IPS-18c (cell line): ENCODE results near the gene CUL2.

Source experiments
- H3K4me3 ChIP-seq: 2 replicates; pipeline ENCODE4 v1.7.0; 2013; ENCODE audit warnings: low read depth, mild to moderate bottlenecking, low read length, moderate library complexity; ENCODE audit not compliant: insufficient read depth
- H3K9me3 ChIP-seq: one replicate; pipeline ENCODE4 v1.6.1; 2013; ENCODE audit warnings: mild to moderate bottlenecking, low read length, moderate library complexity; ENCODE audit not compliant: control insufficient read depth, insufficient read depth

Gene CUL2

DNA sequence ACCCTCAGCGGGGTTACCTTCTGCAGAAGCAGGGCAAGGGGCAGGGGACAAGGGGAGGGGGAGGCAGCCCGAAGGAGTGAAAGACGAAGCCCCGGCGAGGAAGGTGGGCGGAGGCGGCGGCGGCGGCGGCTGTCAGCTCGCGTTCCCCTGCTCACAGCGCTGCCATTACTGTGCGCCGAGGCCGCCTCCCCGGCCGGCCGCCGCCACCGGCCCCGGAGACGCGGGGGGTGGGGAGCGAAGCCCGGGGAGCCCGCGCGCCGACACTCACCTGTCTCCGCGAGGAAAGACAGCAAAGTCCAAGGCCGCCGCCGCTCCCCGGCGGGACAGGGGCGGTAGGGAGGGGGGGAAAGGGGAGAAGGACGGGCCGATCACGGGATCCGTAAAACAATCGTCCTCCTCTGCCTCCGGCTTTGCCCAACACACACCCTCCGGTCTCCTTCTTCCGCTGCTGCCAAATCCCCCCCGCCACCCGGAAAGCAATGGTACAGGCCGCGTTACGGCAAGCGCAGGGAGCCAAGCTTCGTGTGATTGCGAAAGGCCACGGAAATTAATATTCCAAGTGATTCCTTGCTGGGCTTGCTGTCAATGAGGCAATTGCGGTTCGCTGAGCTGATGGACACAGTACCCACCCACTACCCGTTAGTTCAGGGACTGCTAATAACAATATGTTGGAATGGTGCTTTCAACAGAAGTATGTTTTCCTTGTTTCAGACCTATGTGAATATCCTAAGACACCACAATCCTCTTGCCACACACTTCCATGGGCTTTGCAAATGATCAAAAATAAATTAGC, at the start of gene CUL2:
CUL2 (minus strand) TSS at position 180 of the 793 bp plus-strand sequence. CDS start 19,024 bp downstream, outside the sequence.
- H3K9me3 ChIP-seq = no peaks in the 10 kb centered on the region
- peak within 1 kb of the TSS; percentile 78 for H3K4me3 ChIP-seq

DNA sequence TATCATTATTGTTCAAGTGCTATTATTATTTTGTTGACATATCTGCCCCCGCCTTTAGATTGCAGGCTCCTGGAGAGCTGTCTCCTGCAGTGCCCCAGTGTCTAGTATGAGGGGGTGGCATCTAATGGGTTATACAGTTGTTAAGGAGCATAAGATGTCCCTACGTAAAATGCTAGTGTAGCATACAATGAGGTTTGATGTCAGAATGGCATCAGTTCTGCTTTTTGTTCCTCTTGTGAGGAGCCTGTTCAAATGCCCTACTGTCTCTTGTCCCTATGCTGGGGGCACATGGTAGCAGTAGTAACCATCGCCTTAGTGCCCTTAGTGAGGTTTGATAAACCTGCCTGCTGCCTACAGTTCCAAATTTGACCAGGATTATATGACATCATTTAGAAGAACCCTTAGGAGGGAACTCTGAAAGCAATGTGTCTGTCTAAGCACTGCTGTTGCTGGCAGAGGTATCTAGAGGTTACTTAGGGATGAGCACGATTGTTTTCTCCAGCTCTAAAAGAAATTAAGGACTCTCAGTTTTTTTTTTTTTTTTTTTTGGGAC, 46.2 kb upstream of the CUL2 start:
- H3K4me3 ChIP-seq = no peak overlapping the region
- no peaks in the 10 kb centered on the region for H3K9me3 ChIP-seq

DNA sequence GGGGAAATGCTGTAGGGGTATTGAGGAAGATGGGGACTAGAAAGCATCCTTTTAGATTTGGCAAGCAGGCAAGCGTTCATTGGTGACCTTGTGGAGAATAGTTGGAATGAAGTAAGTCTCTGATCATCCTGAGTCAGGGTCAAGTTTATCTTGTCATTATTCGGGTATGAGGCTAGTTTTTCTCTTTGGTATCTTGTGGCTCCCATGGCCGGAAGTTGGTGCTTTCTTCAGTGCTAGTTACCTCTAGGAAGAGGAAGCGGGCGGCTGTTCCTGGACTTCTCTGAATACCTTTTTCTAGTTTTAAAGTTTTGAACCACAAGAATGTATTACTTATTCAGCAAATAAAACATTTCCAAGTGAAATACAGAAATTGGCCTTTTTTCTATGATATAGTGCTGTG, 45.7 kb upstream of the CUL2 start:
- Histone ChIP-seq H3K9me3 (no peaks in the 10 kb centered on the region), H3K4me3 (no peak overlapping the region)

DNA sequence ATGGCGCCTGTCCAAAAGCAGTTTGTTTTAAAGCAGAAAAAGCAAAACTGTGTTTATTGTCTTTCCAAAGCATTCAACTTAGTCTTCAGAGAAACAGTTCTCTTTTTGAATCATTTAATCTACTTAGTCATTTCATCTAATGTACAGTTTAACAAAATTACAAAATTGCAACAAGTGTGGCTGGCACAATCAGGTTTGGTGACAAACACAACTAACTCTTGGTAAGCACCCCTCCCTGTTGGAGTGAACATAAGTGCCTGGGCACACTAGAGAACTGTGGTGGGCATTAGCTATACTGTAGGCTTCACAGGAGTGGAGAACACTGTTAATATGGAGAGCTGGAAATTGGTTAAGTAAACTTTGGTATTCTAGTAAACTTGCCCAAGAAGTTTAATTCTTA, 43.4 kb upstream of the CUL2 start:
- Histone ChIP-seq H3K4me3 (no peak overlapping the region), H3K9me3 (no peaks in the 10 kb centered on the region)

DNA sequence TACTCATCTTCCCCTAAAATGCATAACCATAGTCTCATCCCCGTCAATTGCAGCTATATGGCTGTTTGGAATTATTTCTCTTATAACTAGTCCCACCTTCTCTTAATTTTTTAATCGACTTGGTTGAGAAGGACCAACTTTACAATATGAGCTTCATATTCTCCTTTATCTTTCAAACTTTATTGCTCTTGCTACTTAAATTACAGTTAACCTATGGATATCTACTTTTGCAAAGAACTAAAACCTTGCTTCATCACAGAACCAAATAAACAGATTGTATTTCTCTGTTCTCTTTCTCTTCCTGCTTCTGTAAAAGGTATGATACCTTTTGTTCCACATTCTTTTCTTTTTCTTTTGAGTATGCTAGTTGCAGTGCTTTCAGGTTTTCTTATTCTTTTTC, 42.6 kb upstream of the CUL2 start:
- no peak overlapping the region for H3K4me3 ChIP-seq

DNA sequence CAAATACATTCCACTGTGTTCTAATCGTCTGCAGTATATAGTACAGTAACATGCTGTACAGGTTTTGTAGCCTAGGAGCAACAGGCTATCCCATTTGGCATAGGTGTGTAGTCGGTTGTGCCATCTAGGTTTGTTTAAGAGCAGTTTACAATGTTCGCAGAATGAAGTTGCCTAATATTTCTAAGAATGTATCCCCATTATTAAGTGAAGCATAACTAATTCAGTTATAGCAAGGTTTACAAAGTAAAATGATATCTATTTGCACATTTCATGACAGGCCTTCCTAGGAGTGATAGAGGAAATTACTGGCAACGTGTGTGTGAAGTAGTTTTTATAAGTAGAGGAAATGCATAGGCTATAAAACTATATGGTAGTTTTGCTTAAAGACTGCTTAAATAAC, 40.5 kb upstream of the CUL2 start:
- Histone ChIP-seq H3K4me3 (no peak overlapping the region), H3K9me3 (no peaks in the 10 kb centered on the region)

More for the DNA sequence above, 42.6 kb upstream of the CUL2 start:
- H3K9me3 ChIP-seq = no peaks in the 10 kb centered on the region

DNA sequence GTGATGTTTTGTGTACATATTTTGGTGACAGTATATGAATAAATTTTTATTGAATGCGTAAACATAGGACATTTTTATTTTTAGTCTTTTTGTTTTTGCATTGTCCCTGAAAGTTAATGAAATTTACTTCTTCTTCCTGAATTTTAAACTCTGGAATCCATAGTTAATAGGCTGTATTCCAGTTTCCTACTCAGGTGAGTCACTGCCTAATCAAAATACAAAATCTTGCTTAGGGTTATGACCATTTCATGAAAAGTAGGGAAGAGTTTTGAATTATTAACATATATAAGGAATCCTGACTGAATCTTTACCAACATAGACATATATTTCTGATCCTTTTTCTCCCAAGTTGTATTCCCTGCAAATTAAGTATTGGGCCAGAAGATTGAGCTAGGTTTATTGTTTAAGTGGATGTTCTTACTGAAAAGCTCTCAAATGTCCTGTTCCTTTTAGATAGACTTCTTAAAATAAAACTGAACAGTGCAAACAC, 39.1 kb upstream of the CUL2 start:
- Histone ChIP-seq H3K9me3 (no peaks in the 10 kb centered on the region), H3K4me3 (no peak overlapping the region)

DNA sequence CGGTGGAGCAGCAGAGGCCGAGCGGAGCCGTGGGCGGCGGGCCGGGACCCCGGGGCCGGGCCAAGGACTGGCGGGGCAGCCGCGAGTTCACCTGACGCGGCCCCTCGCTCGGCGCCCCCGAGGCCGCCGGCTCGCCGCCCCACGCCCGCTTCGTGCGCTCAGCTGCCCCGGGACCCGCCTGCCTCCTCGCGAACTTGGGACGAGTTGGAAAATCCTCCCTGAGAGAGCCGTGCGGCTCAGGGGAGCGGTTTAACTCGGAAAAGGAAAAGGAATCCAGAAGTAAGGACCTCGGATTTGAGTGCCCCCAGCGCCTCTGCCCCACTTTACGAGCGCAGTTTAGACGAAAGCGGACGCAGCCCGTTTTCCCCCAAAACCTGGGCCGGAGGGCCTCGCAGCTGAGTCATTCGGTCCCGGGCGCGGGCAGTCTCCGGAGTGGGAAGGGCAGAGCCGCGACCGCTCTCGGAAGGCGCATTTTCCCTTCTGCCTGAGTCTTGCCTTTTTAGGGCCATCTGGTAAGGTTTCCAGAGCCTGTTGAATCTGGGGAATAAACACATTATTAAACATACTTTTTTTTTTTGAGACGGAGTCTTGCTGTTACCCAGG, 37.2 kb upstream of the CUL2 start:
- no peaks in the 10 kb centered on the region for H3K9me3 ChIP-seq
- H3K4me3 ChIP-seq = peak overlapping the region; percentile 94

DNA sequence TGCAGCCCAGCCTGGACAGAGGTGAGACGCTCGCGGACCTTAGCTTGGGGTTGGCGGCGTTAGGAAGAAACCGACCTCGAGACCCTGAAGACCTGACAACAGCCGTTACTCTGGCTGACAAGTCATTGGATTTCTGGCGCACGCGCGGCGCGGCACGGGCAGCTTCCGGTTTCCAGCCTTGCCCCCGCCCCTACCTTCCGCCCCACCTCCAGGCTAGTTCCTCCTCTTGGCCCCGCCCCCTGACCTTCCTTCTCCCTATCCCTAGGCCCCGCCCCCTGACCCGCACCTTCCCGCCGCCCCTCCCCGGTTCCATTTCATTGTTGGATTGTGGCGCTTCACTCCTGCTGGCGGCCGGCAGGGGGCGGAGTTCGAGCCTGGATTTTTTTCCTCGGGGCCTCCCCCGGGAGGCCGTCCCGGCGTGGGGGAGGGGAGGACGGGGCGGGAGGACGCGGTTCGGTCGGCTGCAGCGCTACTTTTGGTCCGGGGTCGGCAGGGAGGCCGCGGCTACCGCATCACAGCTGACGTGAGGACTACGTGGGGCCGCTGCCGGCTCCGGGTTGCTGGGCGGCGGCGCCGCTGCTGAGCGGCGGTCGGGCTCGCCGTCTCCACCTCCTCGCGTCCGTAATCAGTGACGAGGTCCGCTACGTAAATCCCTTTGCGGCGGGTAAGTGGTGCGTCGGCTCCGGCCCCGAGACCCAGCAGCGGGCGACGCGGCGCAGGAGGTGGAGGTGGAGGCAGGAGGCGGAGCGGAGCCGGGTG, 36.6 kb upstream of the CUL2 start, which contains the start of gene CREM:
CREM (plus strand) TSS at position 317 of the 759 bp plus-strand sequence. CDS start 10,990 bp downstream, outside the sequence.
- Histone ChIP-seq H3K9me3 (no peaks in the 10 kb centered on the region), H3K4me3 (peak within 1 kb of the TSS; percentile 94)

DNA sequence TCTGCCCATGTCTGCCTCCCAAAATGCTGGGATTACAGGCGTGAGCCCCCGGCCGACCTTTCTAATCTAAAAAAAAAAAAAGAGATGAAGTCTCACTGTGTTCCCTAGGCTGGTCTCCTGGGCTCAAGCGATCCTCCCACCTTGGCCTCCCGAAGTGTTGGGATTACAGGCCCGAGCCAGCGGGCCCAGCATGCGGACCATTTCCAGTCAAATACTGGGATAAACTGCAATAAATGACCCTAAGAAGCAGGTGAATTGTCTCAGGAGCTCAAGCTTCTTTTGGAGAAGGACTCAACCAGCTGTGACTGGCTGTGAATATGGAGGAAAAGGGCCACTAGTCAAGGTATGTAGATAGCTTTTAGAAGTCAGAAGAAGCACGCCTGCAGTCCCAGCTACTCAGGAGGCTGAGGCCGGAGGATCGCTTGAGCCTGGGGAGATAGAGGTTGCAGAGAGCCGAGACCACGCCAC, 36.0 kb upstream of the CUL2 start:
- H3K4me3 ChIP-seq = peak overlapping the region; percentile 63

DNA sequence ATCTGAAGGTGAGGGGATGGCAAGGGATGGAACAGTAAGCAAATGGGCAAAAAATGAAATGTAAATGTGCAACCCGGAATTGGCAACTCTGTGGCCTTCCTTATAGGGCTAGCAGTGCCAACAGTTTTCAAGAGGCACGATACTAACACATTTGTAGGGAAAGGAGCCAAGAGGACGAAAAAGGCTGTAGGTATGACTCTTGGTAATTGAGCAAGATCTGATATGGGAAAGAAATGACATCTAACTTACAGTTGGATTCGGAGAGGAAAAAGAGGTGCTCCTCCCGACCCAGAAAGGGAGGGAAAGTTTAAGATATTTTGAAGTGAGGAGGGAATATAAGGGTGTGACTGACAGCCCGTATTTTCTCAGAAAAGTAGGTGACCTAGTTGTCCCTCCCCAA, 34.4 kb upstream of the CUL2 start:
- H3K4me3 ChIP-seq = no peak overlapping the region

More for the DNA sequence above, 36.0 kb upstream of the CUL2 start:
- H3K9me3 ChIP-seq = no peaks in the 10 kb centered on the region

DNA sequence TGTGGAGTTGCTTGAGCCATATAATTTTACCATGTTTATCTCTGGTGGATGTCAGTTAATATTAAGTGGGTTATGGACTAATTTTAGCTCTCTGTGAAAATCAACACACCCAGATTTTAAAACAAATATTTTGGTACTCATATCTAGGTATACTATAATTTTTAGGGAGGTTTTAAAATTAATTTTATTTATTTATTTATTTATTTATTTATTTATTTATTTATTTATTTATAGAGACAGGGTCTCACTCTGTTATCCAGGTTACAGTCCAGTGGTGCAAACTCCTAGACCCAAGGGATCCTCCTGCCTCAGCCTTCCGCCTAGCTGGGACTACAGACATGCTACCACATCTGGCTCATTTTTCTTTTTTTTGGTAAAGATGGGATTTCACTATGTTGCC, 29.2 kb upstream of the CUL2 start:
- Histone ChIP-seq H3K9me3 (no peaks in the 10 kb centered on the region), H3K4me3 (no peak overlapping the region)

More for the DNA sequence above, 34.4 kb upstream of the CUL2 start:
- H3K9me3 ChIP-seq = no peaks in the 10 kb centered on the region

DNA sequence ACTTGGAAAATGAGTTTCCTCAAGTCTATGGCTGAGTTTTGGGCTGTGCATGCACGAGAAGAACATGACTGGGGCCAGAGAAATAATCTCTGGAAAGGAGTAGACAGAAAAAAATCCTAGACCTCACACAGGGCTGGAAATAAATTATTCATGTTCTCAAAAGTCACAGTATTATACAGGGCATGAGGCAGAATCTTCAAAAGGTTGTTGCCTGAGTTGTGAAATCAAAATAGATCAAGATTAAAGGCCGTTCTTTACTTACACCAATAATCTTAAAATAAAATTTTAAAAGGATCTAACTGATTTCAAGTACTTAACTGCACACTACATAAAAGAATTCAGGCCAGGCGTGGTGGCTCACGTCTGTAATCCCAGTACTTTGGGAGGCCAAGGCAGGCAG, 22.4 kb upstream of the CUL2 start:
- no peak overlapping the region for H3K4me3 ChIP-seq
- H3K9me3 ChIP-seq = peaks cover 2% of the 10 kb centered on the region

DNA sequence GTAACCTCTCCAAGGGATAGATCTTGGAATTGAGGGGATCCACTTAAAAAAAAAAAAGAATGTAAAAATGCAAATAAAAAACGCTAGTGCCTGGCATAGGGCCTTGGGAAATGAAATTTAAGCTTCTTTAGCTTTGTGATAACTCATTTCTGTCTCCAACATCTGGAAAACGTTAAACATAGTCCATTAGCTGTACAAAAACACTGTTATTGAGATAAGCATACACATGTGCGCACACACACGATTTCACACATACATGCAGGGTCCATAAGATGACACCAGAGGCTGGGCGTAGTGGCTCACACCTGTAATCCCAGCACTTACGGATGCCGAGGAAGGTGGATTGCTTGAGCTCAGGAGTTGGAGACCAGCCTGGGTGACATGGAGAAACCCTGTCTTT, 13.7 kb upstream of the CUL2 start:
- H3K4me3 ChIP-seq = no peak overlapping the region
- peaks cover 2% of the 10 kb centered on the region for H3K9me3 ChIP-seq

DNA sequence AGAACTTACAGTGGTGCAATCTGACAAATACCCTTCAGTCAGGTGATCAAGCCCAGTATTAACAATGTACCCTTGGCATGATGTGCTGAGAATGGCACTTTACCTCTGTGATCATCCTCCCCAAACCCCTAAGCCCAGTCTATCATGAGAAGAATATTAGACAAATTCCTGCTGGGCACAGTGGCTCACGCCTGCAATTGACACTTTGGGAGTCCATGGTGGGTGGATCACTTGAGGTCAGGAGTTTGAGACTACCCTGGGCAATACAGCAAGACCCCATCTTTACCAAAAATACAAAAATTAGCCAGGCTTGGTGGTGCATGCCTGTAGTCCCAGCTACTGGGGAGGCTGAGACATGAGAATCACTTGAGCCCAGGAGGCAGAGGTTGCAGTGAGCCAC, 7.4 kb upstream of the CUL2 start:
- Histone ChIP-seq H3K4me3 (no peak overlapping the region), H3K9me3 (no peaks in the 10 kb centered on the region)

DNA sequence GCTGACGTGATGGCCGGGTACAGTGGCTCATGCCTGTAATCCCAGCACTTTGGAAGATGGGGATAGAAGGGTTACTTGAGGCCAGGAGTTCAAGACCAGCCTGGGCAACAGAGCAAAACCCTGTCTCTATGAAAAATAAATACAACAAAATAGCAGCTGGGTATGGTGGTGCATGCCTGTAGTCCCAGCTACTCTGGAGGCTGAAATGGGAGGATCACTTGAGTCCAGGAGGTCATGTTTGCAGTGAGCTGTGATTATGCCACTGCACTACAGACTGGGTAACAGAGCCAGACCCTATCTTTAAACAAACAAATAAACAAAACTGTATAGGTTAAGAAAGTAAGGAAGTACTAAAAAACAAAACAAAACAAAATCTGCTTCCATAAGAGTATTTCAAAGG, 6.2 kb upstream of the CUL2 start:
- H3K4me3 ChIP-seq = no peak overlapping the region
- no peaks in the 10 kb centered on the region for H3K9me3 ChIP-seq

DNA sequence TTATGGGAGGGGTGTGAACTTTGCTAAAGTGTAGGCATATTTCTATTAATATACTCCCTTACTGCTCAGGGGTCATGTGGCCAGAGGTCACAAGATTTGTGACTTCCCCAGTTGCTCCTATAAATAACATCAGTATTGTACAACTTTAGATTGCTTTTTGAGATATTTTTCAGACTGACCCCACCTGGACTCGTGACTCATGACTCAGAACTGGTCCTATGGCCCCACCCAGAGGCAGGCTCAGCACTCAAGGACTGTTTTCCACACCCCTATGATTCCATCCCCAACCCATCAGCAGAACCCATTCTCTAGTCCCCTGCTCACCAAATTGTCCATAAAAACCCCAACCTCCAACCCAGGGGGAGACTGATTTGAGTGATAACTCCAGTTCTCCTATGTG, 2.7 kb upstream of the CUL2 start:
- no peak overlapping the region for H3K4me3 ChIP-seq

More for the DNA sequence above, 2.7 kb upstream of the CUL2 start:
- H3K9me3 ChIP-seq = no peaks in the 10 kb centered on the region
